GM19035 (cell line): ENCODE measurements around the gene TRAF3.

Experiments
- ATAC-seq: cut with Tn5 transposase; IDR thresholded peaks from one replicate; pipeline ENCODE4 v1.9.1; 2021; ENCODE audit not compliant: unreplicated experiment

Gene TRAF3

DNA sequence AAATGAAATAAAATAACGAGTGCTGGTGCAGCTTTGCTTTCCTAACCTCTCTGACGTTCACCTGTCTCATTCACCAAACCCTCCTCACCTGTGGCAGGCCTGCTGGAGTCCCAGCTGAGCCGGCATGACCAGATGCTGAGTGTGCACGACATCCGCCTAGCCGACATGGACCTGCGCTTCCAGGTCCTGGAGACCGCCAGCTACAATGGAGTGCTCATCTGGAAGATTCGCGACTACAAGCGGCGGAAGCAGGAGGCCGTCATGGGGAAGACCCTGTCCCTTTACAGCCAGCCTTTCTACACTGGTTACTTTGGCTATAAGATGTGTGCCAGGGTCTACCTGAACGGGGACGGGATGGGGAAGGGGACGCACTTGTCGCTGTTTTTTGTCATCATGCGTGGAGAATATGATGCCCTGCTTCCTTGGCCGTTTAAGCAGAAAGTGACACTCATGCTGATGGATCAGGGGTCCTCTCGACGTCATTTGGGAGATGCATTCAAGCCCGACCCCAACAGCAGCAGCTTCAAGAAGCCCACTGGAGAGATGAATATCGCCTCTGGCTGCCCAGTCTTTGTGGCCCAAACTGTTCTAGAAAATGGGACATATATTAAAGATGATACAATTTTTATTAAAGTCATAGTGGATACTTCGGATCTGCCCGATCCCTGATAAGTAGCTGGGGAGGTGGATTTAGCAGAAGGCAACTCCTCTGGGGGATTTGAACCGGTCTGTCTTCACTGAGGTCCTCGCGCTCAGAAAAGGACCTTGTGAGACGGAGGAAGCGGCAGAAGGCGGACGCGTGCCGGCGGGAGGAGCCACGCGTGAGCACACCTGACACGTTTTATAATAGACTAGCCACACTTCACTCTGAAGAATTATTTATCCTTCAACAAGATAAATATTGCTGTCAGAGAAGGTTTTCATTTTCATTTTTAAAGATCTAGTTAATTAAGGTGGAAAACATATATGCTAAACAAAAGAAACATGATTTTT lies 128.2 kb downstream of the TRAF3 start:
- ATAC-seq, result no peak

DNA sequence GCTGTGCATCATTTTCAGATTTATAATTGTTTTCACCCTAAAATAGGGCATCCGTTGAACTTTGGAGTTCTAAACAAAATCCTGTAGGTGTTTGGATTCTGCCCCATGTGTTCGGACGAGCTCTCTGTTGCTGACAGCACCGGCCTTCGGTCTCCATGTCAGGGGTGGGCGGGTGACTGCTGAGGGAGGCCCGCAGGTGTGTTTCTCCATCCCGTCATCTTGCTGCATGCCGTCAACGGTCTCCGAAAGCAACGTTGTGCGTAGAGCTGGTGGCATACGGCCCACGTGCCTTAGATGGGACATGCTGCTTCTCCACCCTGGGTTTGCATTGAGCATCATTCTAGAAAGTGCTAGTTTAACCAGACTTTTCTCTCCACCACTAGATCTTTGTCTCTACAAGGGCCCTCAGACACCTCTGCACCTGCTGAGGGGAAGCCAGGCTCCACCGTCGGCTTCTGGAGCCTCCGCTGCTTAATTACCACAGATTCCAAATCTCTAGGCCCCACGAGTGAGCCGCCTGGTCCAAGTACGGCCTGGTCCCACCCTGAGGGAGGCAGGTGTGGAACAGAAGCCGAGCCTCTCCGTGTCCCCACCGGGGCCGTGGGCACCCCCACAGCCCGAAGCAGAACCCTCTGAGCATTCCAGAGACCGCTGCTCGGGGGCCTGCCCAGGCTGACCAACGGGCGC lies 129.5 kb downstream of the TRAF3 start:
- no peak for ATAC-seq

DNA sequence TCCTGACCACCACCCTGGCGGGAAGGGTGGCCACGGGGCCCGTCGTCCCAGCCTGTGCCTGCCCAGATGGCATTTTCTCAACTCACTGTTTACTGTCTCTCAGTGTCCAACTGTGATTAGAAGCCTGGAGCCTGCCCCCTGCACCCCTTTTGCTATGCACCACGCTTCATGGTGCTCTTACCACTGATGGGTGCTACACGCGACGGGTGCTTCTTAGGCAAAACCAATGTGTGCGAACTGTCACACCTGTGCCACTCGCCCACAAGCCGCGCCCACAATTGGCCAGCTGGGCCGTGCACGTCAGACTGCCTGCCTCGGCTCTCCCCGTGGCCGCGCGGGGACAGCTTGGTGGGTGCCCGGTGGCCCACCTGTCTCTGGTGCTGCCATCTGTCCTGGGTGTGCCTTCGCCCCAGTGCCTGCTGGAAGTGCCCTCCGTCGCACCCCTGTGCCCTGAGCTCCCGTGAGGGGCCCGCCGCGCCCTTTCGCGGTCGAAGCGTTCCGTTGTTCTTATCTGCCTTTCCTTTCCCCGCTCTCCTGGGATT lies 130.1 kb downstream of the TRAF3 start:
- no peak for ATAC-seq

DNA sequence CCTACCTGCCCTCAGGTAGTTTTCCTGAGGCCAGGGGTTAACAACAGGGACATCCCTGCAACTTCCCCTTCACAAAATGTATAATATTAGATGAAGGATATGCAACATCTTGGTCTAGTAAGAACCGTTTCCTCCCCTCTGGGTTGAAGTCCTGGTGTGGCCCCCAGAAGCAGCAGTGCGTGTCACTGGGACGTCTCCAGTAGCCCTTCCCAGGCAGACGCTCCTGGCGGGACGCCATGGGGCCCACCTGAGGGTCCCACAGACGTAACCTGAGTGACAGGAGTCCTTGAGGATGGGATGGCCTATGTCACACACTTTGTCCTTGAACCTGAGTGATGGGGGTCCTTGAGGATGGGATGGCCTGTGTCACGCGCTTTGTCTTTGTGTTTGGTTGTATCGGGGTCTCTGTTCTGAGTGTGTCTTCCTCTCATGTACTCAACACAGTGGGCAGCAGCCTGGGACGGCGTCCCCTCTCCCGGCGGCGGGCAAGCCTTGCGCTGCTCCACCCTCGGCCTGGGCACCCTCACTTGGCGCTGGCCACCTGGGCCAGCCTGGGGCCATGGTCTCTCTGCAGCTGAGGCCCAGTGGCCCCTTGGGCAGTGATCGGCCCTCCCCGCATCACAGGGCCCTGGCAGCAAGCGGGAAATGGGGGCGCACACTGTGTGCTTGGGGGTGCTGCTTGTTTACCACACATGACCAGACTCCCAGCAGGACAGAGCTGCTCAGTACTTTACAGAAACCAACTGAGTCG lies 130.9 kb downstream of the TRAF3 start:
- ATAC-seq, result no peak

DNA sequence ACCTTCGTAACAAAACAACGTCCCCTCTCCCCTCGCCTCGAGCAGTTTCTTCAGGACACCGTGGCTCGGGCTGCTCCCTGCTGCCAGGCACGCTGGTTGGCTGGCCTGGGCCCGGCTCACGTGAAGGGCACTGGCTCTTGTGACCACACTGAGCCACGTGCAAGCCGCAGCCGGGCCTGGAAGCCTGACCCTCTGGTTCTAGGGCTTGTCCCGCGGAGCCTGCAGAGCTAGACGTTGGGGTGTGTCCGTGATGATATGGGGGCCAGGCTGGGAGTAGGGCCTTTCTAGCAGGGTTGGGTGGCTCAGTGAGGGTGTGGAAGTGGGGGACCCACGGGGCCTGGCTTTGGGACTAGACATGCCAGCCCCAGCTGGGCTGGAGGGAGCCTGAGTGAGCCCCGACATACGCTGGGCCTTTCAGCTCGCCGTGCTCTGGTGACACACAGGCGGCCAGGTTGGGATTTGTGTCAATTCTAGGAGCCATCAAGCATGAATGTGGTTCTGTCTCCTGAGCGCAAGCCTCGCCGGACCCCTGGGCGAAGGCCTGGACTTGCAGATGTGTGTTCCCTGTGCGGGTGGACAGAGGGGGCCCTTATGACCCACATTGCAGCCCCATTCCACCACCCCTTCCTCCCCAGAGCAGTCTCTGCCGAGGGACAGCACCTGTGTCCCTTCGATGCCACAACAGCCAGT lies 131.7 kb downstream of the TRAF3 start:
- no peak for ATAC-seq

DNA sequence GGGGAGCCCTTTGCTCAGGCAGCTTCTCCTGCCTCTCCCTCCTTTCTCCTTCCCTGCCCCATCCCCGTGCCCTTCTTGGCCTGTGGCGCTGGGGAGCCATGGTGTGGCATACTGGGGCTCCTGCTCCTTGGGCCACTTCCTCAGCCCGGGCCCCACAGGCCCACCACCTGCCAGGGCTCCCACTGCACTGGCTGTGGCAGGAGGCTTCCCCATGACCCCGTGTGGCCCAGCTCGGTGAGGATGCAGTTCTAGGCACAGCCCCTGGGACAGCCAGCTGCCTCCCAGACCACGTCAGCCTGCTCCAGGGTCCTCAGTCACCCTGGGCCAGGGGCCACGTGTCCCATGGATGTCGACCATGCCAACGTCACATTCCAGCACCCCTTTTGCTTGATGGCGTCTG lies 132.2 kb downstream of the TRAF3 start:
- no peak for ATAC-seq

DNA sequence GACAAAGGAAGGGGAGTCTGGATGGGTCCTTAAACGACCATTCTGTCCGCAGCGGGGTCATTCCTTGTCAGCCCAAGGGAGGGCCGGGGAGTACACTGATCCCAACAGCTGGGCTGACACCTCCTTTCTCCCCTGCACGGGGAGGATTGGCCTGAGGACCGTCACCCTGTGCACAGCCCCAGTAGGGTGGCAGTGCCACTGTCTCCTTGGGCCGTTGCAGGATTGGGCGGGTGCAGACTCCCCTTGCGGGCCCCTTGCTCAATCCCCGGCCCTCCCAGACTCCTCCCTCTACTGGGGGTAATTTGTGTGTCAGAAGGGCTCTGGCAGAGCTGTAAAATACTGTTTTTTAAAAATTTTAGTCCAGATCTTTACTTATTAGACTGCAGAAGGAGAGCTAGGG lies 132.7 kb downstream of the TRAF3 start:
- ATAC-seq, result no peak

DNA sequence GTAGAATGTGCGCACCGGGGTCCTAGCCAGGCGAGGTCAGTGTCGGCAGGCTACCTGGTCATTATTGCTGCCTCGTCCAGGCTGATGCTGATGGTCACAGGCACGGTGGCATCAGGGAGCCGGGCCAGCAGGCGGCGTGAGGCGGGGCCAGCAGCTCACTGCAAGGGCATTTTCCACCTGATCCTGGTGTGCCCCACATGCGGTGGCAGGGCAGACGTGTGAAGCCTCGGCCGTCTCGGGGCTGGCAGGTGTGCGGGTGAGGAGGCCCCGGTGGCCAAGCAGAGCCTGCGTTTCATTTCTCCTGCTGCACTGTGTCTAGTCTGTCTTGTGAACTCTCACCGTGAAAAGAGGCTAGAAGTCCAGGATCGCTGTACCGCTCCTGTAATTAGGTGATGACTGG lies 133.2 kb downstream of the TRAF3 start:
- ATAC-seq, result no peak

DNA sequence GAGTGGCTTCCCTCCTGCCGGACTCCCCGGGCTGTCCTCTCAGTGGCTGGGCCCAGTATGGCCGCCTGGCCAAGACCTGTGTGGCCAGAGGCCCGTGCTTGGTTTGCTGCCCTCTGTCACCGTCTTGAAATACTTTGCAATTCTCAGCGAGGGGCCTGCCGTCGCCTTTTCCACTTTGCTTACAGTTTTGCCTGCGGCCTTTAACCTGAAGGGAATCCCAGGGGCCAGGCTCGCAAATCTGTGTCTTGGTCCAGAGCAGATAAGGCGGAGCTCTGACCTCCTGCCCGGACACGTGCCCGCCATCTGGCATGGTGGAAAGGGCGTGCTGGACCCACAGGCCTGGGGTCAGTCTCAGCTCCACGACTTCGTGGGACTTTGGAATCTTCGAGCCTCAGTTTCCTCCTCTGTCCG lies 134.3 kb downstream of the TRAF3 start:
- no peak for ATAC-seq

DNA sequence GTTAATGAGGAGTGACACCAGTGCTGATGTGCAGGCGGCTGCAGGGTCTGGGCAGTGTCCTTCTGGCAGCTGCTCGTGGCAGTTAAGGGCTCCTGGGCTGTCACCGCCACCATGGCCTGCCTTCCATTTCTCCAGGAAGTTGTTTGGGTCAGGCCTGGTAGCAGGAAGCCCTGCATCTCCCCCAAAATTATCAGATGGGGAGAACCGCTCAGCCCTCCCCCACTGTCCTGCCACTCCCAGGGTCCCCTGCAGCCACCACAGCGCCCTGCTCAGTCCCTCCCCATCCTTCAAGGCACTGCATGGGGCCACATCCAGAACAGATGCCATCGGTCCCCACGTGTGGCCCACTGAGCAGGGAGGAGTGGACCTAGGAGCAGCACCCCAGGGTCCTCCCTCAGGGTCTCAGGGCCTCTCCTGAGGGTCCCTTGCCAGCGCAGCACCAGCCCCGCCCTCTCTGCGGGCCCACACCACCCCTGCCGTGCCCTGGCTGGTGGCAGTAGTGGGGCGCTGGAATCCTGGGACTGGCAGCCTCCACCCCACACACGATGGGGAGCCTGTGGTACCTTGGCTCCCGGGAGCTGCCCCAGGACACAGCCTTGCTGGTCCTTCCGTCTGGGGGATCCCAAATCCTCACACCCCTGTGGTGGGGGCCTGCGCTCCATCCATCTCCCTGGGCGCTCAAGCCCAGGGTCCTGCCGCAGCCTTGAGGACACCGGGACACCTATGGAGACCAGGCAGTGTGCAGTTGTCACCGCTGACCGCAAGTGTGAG lies 134.9 kb downstream of the TRAF3 start:
- ATAC-seq, result no peak

DNA sequence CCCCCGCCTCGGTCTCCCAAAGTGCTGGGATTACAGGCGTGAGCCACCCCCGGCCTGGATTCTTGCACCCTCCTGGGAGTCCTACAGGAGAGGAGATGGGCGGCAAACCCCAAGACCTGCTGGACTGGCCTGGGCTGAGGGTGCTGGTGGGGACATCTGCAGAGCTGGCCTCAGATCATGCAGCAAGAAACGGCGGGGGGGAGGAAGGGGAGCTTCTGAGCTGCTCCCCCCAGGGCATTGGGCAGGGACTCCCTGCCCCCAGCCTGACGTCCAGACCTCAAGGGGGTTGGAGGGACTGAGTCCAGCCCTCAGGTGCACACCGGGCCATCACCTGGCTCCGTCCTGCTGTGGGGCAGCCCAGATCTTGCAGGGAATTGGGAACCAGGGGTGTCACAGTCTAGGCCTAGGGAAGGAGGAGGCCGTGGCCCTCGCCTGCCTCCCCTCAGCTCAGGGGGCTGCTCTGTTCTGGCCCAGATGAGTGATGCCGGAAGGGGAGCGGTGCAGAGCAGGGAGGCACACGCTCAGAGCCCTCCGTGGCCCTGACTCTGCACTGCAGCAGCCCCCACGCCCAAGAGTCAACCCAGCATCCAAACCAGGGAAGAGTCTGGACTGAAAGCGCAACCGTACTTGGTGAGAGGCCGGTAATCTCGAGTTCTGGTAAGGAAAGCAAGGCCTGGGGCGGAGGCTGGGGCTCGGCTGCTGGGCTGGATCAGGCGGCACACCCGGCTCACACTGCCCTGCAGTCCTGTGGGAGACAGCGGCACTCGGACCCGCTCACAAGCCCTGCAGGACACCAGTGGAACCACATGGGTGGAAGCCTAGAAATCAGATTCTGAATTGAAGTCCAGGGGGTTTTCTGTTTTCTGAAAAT lies 136.3 kb downstream of the TRAF3 start:
- ATAC-seq, result no peak

DNA sequence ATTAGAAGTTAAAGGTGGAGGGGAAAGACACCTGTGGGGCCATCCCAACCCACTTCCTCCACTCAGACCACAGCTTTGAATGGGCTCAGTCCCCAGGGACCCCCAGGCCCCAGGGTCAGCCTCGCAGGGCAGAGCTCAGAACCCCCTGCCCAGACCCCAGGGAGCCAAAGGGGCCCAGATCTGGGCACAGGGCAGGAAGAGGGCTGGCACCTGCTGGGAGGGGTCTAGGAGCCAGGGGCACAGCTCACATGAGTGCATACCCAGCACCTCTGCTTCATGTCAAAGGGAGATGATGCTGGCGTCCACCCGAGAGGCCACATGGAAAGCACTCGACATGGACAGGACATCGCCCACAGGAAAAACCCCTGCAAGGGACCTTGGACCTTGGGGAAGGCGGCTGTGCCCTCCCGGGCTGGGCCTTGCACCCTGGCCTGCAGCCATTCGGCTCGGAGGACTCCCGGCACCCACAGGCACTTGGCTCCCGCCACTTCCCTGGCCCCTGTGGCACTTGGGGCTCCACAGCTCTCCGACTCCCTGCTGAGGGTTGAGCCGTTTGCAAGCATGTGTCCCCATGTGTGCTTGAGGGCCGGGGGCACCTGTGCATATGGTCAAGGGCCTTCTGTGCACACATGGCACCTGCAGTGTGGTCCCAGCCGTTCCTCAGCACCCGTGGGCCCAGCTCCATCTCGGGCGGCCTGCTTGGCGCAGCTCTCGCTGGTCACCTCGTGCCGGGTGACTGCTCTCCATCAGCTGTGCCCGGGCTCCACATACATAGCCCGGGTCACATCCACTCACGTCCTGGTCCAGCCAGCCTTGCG lies 137.4 kb downstream of the TRAF3 start:
- ATAC-seq, result no peak

DNA sequence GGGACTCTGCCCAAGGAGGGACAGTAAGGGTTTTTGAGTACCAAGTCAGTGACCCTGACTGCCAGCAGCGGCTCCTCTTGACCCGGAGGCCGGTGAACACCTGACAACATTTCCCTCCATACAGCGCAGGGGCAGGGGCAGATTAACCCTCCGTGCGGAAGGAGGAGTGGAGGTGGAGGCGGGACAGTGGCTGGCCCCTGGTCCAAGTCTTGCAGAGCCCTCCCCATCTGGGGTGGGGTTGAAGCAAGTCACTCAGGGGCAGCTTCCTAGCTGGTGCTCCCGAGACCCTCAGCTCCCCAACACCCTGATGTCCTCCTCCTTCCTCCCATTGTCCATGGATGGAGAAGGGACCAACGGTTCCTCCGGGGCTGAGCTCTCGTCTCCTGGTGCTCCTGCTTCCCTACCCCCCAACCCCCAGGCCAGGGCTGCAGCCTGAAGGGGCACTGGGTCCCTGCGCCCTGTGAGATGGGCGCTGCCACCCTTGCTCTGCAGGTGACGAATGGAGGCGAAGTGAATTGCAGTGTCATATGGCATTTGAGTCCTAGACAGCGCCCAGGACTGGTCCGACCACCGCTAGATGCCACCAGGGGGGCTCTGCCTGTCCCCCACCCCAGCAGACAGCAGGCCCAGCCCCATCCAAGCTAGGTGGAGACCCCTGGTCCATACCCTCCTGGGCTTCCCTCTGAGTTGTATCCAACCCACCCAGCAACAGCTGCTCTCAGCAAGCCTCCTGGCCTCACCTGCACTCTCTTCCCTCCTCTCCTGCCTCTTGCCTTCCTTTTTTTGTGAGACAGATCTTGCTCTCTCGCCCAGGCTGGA lies 138.3 kb downstream of the TRAF3 start:
- ATAC-seq, result no peak

DNA sequence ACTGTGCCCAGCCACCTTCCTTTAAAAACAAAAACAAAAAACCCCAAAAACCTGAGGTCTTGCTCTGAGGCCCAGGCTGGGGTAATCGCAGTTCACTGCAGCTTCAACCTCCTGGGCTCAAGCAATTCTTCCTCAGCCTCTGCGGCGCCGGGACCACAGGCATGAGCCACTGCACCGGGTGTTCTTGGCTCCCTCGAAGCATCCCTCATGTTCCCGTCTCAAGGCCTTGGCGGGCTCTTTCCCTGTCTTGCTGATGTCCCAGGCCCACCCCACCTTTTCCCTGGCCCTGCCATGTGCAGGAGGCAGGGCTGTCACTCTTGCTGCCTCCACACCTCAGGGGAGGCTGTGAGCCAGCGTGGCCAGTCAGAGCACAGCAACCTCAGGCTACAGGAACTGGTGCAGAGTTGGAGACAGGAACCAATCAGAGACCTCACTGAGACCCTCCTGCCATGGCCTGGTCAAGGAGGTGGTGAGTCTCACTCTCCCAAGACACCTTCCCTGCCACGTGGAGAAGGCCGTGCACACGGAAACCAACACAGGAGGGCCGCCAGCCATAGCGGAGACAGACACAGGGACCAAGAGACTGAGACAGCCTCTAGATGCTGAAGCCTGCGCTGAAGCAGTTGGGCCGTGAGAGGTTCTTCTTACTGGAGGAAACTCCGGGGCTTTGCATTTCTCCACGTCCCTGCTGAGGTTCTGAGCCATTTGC lies 139.3 kb downstream of the TRAF3 start:
- ATAC-seq, result no peak

DNA sequence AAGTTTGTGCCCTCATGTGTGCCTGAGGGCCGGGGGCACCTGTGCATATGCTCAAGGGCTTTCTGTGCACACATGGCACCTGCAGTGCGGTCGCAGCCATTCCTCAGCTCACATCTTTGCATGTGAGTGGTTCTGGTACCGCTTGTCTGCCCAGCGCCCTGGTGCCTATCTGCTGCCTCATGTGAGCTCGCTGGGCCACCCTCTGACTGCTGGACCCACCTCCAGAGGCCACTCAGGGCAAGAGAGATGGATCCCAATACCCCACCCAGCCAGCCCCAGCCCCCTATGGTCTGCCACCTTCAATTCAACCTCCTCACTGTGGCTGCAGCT lies 139.8 kb downstream of the TRAF3 start:
- ATAC-seq, result no peak

DNA sequence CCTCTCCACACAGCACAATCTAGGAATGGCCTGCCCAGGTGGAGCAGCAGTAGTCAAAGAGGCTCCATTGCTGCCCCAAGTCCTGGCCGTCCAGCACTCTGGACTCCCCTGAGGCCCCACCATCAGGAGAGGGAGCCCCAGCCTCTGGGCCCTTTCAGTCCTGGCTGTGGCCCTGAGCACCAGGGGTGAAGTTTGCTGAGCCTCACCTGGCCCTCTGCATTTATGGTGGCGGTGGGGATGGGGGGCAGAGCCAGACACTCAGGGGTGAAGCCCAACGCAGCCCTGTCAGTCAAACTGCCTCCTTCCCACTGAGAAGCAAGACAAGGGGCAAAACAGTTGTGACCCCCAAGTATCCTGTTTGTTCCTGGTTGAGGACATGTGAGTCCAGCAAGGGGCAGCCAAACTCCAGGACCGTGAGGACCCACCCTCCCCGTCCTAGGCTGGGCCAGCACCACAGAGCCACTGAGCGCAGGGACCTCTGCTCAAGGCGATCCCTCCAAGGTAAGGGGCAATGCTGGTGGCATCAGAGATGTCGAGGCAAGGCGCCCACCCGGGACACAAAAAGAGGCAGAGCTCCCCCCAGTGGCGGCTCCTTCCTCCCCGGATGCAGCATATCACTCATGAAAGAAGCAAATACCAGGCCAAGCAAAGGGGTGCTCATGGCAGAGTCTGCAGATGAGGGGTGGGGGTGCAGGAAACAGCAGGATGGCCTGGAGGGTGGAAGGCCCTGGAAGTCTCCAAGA lies 140.4 kb downstream of the TRAF3 start:
- no peak for ATAC-seq
